WERI-Rb-1 (cell line): ENCODE results near the gene MITF.

Source experiments
- DNase-seq: peaks from one replicate; pipeline ENCODE4 v3.0.0-alpha.2; 2020
- H3K27ac ChIP-seq: fragments of 250-450 bp; sonication (Bioruptor Pico); 2 replicates; pipeline ENCODE4 v1.5.1; 2020; ENCODE audit warnings: mild to moderate bottlenecking, moderate library complexity
- H3K27me3 ChIP-seq: fragments of 250-450 bp; sonication (Bioruptor Pico); 2 replicates; pipeline ENCODE4 v1.5.1; 2021; ENCODE audit warnings: mild to moderate bottlenecking, low read depth, moderate library complexity; ENCODE audit not compliant: insufficient read depth, severe bottlenecking
- H3K36me3 ChIP-seq: fragments of 250-450 bp; sonication (Bioruptor Pico); 2 replicates; pipeline ENCODE4 v1.5.1; 2020; ENCODE audit warnings: mild to moderate bottlenecking, moderate library complexity
- H3K4me3 ChIP-seq: 2 replicates; pipeline ENCODE4 v1.5.1; 2011; ENCODE audit warnings: low read depth, mild to moderate bottlenecking, control low read depth, low read length
- H3K9me3 ChIP-seq: fragments of 250-450 bp; sonication (Bioruptor Pico); 2 replicates; pipeline ENCODE4 v1.5.1; 2021; ENCODE audit warnings: mild to moderate bottlenecking, moderate library complexity; ENCODE audit not compliant: severe bottlenecking
- TF ChIP-seq, protein P1 (sequence below): IDR thresholded peaks from 2 replicates; pipeline ENCODE4 v1.5.1; 2011; ENCODE audit warnings: low read depth, mild to moderate bottlenecking, control low read depth, inconsistent platforms, low read length

Gene MITF

DNA sequence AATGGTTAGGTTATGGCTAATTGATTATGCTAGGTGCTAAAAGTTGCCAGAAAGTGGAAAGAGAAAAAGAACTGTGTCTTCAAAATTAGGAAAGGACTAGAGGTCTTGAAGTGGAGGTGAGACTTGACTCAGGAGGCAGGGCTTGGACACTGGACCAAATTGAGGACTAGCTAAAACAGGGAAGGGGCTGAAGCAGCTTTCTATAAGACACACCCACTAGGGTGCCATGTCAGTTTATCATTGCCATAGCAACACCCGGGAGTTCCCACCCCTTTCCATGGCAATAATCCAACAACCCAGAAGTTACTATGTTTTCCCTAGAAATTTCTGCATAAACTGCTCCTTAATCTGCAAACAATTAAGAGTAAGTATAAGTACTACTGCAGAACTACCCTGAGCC, 42.9 kb upstream of the MITF start:
- TF ChIP-seq, protein P1, sequence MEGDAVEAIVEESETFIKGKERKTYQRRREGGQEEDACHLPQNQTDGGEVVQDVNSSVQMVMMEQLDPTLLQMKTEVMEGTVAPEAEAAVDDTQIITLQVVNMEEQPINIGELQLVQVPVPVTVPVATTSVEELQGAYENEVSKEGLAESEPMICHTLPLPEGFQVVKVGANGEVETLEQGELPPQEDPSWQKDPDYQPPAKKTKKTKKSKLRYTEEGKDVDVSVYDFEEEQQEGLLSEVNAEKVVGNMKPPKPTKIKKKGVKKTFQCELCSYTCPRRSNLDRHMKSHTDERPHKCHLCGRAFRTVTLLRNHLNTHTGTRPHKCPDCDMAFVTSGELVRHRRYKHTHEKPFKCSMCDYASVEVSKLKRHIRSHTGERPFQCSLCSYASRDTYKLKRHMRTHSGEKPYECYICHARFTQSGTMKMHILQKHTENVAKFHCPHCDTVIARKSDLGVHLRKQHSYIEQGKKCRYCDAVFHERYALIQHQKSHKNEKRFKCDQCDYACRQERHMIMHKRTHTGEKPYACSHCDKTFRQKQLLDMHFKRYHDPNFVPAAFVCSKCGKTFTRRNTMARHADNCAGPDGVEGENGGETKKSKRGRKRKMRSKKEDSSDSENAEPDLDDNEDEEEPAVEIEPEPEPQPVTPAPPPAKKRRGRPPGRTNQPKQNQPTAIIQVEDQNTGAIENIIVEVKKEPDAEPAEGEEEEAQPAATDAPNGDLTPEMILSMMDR: no peak
- no peak for DNase-seq
- Histone ChIP-seq H3K4me3 (no peak overlapping the region), H3K36me3 (no peaks in the 10 kb centered on the region), H3K27me3 (no peaks in the 10 kb centered on the region), H3K9me3 (no peaks in the 10 kb centered on the region), H3K27ac (no peak overlapping the region)

DNA sequence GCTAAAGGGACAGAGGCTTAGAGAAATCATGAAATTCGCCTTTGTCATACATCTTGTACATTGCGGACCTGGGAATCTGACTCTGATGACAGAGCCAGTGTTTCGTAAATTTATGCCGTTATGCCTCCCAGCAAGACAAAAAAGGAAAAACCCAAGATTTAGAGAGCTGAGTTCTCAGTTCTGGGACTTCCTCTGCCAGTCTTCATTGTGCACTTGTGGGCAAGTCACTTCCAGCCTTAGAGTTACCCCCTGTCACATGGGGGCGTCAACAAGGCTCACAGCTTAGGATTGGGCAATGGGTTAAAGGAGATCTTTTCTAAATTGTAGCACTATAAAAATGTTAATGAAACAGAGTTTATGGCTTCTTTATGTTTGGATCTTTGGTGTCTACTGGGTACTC, 41.9 kb upstream of the MITF start:
- H3K27ac ChIP-seq: no peak overlapping the region
- no peaks in the 10 kb centered on the region for H3K27me3 ChIP-seq
- DNase-seq: no peak
- H3K4me3 ChIP-seq: no peak overlapping the region
- H3K9me3 ChIP-seq: no peaks in the 10 kb centered on the region
- TF ChIP-seq, protein P1: no peak
- no peaks in the 10 kb centered on the region for H3K36me3 ChIP-seq

DNA sequence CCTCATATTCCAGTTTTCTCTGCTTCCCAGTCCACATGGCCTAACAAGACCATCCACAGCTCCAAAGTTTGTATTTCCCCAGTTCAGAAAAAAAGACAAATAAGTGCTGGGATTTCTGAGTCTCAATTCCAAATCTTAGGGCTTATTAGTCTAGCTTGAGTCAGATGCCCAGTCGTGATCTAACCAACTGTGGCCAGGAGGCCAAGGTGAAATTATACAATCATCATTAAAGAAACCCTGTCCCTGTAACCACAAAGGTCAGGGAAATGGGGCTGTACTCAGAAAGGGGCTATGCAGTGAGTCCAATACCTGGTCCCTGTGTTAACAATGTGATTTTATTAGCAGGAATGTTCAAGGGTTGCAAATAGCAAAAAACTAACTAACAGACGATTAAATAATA, 40.5 kb upstream of the MITF start:
- Histone ChIP-seq H3K36me3 (no peaks in the 10 kb centered on the region), H3K9me3 (no peaks in the 10 kb centered on the region), H3K27ac (no peak overlapping the region), H3K4me3 (no peak overlapping the region), H3K27me3 (no peaks in the 10 kb centered on the region)
- TF ChIP-seq, protein P1: no peak
- DNase-seq: no peak

DNA sequence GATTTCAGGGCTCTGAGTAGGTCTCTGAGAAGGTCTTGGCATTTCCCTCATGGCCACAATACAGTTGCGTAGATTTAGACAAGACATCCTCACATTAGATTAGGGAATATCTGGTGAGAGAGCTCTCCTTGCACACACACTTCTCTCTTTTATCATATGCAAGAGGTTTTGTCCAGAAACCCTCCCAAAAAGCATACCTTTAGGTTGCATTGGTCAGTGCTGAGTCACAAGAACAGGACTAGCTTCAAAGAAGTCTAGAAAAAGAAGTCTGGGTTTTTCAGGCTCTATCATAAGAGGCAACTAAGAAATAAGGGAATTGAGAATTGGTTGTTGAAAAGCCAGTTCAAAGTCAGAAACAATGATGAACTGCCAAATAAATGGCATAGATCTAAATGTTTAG, 40.1 kb upstream of the MITF start:
- TF ChIP-seq, protein P1: no peak
- no peak for DNase-seq

DNA sequence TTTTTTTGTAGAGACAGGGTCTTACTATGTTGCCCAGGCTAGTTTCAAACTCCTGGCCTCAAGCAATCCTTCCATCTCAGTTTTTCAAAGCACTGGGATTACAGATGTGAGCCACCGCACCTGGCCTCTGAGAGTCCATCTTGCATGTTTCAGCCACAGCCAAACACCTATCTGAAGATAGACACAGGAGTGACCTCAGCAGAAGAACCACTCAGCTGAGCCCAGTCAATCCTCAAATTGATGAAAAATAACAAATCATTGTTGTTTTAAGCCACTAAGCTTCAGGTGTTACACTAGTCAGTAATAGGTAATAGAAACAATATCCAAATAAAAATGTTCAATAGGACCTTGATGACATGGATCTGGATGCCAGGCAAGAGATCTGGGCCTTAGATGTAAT, 38.3 kb upstream of the MITF start:
- H3K27ac ChIP-seq: no peak overlapping the region
- no peak for DNase-seq
- TF ChIP-seq, protein P1: no peak

More for the DNA sequence above, 40.1 kb upstream of the MITF start:
- Histone ChIP-seq H3K9me3 (no peaks in the 10 kb centered on the region), H3K4me3 (no peak overlapping the region), H3K27me3 (no peaks in the 10 kb centered on the region), H3K27ac (no peak overlapping the region), H3K36me3 (no peaks in the 10 kb centered on the region)

DNA sequence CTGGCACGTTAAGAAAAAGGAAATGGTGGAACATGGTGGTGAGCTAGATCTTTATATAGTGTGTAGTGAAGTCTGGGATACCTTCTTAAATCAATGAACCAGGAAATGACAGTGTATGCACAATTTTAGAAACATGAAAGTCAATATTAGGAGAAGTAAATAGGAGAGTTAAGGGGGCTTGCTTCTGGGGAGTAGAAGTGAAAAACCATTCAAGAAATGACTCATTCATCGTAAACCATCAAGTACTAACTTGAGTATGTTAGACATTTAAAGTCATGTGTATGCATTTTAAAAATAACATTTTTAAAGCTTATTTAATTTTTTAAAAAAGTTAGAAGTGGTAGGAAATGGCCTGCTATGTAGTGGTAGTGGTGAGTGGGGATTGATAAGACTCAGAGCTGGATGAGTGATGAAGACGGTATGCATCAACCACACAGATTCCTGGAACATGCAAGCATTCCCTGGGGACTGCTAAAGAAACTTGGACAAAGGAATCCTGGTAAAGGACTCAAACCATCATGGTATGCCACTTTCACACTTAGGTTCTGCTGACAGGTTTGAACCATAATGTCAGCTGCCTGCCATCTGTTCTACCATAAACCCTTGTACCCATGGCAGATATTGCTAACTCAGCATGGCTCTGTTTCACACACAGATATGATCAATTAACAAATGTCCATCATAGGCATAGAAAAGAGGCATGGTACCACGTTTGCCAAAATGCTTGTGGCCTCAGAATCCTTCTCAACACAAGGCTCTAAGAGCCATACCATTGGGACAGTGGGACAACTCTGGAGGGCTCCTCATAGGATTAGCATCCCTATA, 28.9 kb upstream of the MITF start:
- H3K36me3 ChIP-seq: no peaks in the 10 kb centered on the region
- no peak for DNase-seq
- no peak overlapping the region for H3K4me3 ChIP-seq
- TF ChIP-seq, protein P1: no peak
- H3K27ac ChIP-seq: no peak overlapping the region
- H3K9me3 ChIP-seq: no peaks in the 10 kb centered on the region
- no peaks in the 10 kb centered on the region for H3K27me3 ChIP-seq

More for the DNA sequence above, 38.3 kb upstream of the MITF start:
- Histone ChIP-seq H3K27me3 (no peaks in the 10 kb centered on the region), H3K36me3 (no peaks in the 10 kb centered on the region), H3K4me3 (no peak overlapping the region), H3K9me3 (no peaks in the 10 kb centered on the region)
